Liver (tissue), 3 donors: ENCODE data around the gene MRPS18A.

Experiments
- ATF3 ChIP-seq: IDR thresholded peaks from 2 replicates; pipeline ENCODE4 v1.6.1; 2016; ENCODE audit warnings: antibody characterized with exemption
- CTCF ChIP-seq: fragments of 150-350 bp; IDR thresholded peaks from 2 replicates; pipeline ENCODE4 v1.5.1; 2017; ENCODE audit warnings: improper control_type of control experiment, low read depth, low read length; ENCODE audit not compliant: missing input control
- FOXA1 ChIP-seq: IDR thresholded peaks from 2 replicates; pipeline ENCODE4 v1.6.1; 2016; ENCODE audit warnings: antibody characterized with exemption
- GABPA ChIP-seq, 2 donors: IDR thresholded peaks in 1 of 2; conservative IDR thresholded peaks in 1 of 2; 2 replicates each; pipeline ENCODE4 v1.6.1; 2016; ENCODE audit warnings: antibody characterized with exemption in 2 of 2, mild to moderate bottlenecking in 1 of 2, moderate library complexity in 1 of 2
- HNF4A ChIP-seq, 2 donors: conservative IDR thresholded peaks; 2 replicates each; pipeline ENCODE4 v1.6.1; 2016; ENCODE audit warnings: antibody characterized with exemption in 2 of 2, mild to moderate bottlenecking in 2 of 2
- HNF4G ChIP-seq: IDR thresholded peaks from 2 replicates; pipeline ENCODE4 v1.6.1; 2016; ENCODE audit warnings: antibody characterized with exemption
- RAD21 ChIP-seq, 2 donors: IDR thresholded peaks; 2 replicates each; pipeline ENCODE4 v1.6.1; 2016; ENCODE audit warnings: antibody characterized with exemption in 2 of 2, mild to moderate bottlenecking in 2 of 2
- RXRA ChIP-seq, 2 donors: IDR thresholded peaks; 2 replicates each; pipeline ENCODE4 v1.6.1; 2017 to 2018; ENCODE audit warnings: antibody characterized with exemption in 2 of 2, mild to moderate bottlenecking in 1 of 2
- SP1 ChIP-seq: IDR thresholded peaks from 2 replicates; pipeline ENCODE4 v1.6.1; 2018; ENCODE audit warnings: antibody characterized with exemption, mild to moderate bottlenecking
- TAF1 ChIP-seq: conservative IDR thresholded peaks from 2 replicates; pipeline ENCODE4 v1.6.1; 2016; ENCODE audit warnings: antibody characterized with exemption, mild to moderate bottlenecking
- YY1 ChIP-seq: IDR thresholded peaks from 2 replicates; pipeline ENCODE4 v1.6.1; 2016; ENCODE audit warnings: antibody characterized with exemption, mild to moderate bottlenecking
- TF ChIP-seq, protein P1 (sequence below): IDR thresholded peaks from 2 replicates; pipeline ENCODE4 v1.6.1; 2016; ENCODE audit warnings: antibody characterized with exemption
- TF ChIP-seq, protein P2 (sequence below): IDR thresholded peaks from 2 replicates; pipeline ENCODE4 v1.6.1; 2016; ENCODE audit warnings: antibody characterized with exemption
- TF ChIP-seq, protein P3 (sequence below): IDR thresholded peaks from 2 replicates; pipeline ENCODE4 v1.6.1; 2016; ENCODE audit warnings: antibody characterized with exemption, mild to moderate bottlenecking
- donor health status: healthy.
- donor health status: healthy.

DNA sequence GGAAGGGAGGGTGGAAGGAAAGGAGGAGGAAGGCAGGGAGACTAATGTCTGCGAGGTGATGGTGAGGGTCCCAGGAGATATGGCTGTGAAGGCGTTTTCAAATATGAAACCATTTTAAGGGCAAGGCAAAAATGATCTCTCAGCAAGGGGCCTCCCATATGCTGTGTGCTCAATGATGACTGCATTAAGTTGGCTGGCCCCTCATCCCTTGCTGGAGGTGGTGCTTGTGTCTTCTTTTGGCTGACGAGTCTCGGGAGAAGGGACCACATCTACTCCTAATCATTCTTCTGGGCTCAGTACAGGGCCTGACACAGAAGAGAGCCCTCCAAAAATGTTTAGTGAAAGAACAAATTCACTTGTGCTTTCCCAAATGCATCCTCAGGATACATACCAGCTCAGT, 23.0 kb upstream of the MRPS18A start:
- no peak for TF ChIP-seq YY1
- no peak for TF ChIP-seq CTCF
- TF ChIP-seq FOXA1, result no peak
- TF ChIP-seq RAD21 (IDR thresholded peaks at IDR 0.05), result no peak
- TF ChIP-seq, protein P1, sequence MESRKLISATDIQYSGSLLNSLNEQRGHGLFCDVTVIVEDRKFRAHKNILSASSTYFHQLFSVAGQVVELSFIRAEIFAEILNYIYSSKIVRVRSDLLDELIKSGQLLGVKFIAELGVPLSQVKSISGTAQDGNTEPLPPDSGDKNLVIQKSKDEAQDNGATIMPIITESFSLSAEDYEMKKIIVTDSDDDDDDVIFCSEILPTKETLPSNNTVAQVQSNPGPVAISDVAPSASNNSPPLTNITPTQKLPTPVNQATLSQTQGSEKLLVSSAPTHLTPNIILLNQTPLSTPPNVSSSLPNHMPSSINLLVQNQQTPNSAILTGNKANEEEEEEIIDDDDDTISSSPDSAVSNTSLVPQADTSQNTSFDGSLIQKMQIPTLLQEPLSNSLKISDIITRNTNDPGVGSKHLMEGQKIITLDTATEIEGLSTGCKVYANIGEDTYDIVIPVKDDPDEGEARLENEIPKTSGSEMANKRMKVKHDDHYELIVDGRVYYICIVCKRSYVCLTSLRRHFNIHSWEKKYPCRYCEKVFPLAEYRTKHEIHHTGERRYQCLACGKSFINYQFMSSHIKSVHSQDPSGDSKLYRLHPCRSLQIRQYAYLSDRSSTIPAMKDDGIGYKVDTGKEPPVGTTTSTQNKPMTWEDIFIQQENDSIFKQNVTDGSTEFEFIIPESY, result no peak
- TF ChIP-seq HNF4A (conservative IDR thresholded peaks at IDR 0.05), result no peak
- TF ChIP-seq, protein P2, sequence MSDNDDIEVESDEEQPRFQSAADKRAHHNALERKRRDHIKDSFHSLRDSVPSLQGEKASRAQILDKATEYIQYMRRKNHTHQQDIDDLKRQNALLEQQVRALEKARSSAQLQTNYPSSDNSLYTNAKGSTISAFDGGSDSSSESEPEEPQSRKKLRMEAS, result no peak
- no peak for TF ChIP-seq GABPA (IDR thresholded peaks at IDR 0.05 in 1 of 2, conservative IDR thresholded peaks at IDR 0.05 in 1 of 2)
- no peak for TF ChIP-seq ATF3
- no peak for TF ChIP-seq TAF1
- TF ChIP-seq SP1, result no peak
- TF ChIP-seq, protein P3, sequence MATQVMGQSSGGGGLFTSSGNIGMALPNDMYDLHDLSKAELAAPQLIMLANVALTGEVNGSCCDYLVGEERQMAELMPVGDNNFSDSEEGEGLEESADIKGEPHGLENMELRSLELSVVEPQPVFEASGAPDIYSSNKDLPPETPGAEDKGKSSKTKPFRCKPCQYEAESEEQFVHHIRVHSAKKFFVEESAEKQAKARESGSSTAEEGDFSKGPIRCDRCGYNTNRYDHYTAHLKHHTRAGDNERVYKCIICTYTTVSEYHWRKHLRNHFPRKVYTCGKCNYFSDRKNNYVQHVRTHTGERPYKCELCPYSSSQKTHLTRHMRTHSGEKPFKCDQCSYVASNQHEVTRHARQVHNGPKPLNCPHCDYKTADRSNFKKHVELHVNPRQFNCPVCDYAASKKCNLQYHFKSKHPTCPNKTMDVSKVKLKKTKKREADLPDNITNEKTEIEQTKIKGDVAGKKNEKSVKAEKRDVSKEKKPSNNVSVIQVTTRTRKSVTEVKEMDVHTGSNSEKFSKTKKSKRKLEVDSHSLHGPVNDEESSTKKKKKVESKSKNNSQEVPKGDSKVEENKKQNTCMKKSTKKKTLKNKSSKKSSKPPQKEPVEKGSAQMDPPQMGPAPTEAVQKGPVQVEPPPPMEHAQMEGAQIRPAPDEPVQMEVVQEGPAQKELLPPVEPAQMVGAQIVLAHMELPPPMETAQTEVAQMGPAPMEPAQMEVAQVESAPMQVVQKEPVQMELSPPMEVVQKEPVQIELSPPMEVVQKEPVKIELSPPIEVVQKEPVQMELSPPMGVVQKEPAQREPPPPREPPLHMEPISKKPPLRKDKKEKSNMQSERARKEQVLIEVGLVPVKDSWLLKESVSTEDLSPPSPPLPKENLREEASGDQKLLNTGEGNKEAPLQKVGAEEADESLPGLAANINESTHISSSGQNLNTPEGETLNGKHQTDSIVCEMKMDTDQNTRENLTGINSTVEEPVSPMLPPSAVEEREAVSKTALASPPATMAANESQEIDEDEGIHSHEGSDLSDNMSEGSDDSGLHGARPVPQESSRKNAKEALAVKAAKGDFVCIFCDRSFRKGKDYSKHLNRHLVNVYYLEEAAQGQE, result no peak
- no peak for TF ChIP-seq RXRA (IDR thresholded peaks at IDR 0.05)
- no peak for TF ChIP-seq HNF4G
